H9 (cell line): ENCODE measurements around the gene NDUFA12. TPM values are rescaled to one million over a fixed set of nuclear protein-coding genes. Genes with fewer than 3 reads are reported as not detected.

ENCODE experiments used
- DNase-seq: peaks from one replicate; pipeline ENCODE4 v3.0.0-alpha.2; 2017
- H2AFZ ChIP-seq: one replicate; pipeline ENCODE4 v1.6.1; 2013; ENCODE audit warnings: mild to moderate bottlenecking, low read length, control low read depth, moderate library complexity
- H2AK5ac ChIP-seq: 2 replicates; pipeline ENCODE4 v1.6.1; 2013; ENCODE audit warnings: low read length, control low read depth, mixed read lengths; ENCODE audit not compliant: insufficient read length
- H2BK120ac ChIP-seq: one replicate; pipeline ENCODE4 v1.6.1; 2013; ENCODE audit warnings: low read depth, mild to moderate bottlenecking, low read length, control low read depth, inconsistent platforms; ENCODE audit not compliant: poor library complexity, severe bottlenecking
- H2BK12ac ChIP-seq: 2 replicates; pipeline ENCODE4 v1.6.1; 2013; ENCODE audit warnings: low read length, control low read depth, mixed read lengths, low read depth; ENCODE audit not compliant: insufficient read length
- H2BK15ac ChIP-seq: 2 replicates; pipeline ENCODE4 v1.6.1; 2013; ENCODE audit warnings: low read depth, low read length, control low read depth
- H2BK20ac ChIP-seq: one replicate; pipeline ENCODE4 v1.6.1; 2013; ENCODE audit warnings: low read depth, mild to moderate bottlenecking, low read length, control low read depth, inconsistent platforms; ENCODE audit not compliant: poor library complexity, severe bottlenecking
- H2BK5ac ChIP-seq: 2 replicates; pipeline ENCODE4 v1.6.1; 2013; ENCODE audit warnings: low read length, control low read depth, mixed read lengths; ENCODE audit not compliant: insufficient read length
- H3K14ac ChIP-seq: 2 replicates; pipeline ENCODE4 v1.6.1; 2013; ENCODE audit warnings: low read length, control low read depth; ENCODE audit not compliant: insufficient read depth
- H3K18ac ChIP-seq: 2 replicates; pipeline ENCODE4 v1.6.1; 2013; ENCODE audit warnings: low read depth, mild to moderate bottlenecking, mixed read lengths, low read length, control low read depth; ENCODE audit not compliant: insufficient read length
- H3K23ac ChIP-seq: 2 replicates; pipeline ENCODE4 v1.6.1; 2013; ENCODE audit warnings: low read length, control low read depth, mixed read lengths, low read depth; ENCODE audit not compliant: insufficient read length
- H3K23me2 ChIP-seq: 2 replicates; pipeline ENCODE4 v1.6.1; 2013; ENCODE audit warnings: low read depth, mild to moderate bottlenecking, mixed read lengths, low read length, control low read depth; ENCODE audit not compliant: insufficient read length, poor library complexity, severe bottlenecking
- H3K27ac ChIP-seq: 2 replicates; pipeline ENCODE4 v1.5.1; 2013; ENCODE audit warnings: low read length, control low read depth, mixed read lengths, low read depth; ENCODE audit not compliant: insufficient read length
- H3K27me3 ChIP-seq: 2 replicates; pipeline ENCODE4 v1.6.1; 2013; ENCODE audit warnings: low read length, control low read depth, inconsistent platforms; ENCODE audit not compliant: insufficient read depth
- H3K4ac ChIP-seq: 2 replicates; pipeline ENCODE4 v1.6.1; 2013; ENCODE audit warnings: low read depth, mild to moderate bottlenecking, control low read depth, inconsistent platforms, low read length, moderate library complexity
- H3K4me1 ChIP-seq: 2 replicates; pipeline ENCODE4 v1.6.1; 2013; ENCODE audit warnings: low read length, control low read depth, inconsistent platforms; ENCODE audit not compliant: insufficient read depth
- H3K4me2 ChIP-seq: 2 replicates; pipeline ENCODE4 v1.6.1; 2013; ENCODE audit warnings: low read length, control low read depth, mixed read lengths; ENCODE audit not compliant: insufficient read length, insufficient read depth
- H3K56ac ChIP-seq: 2 replicates; pipeline ENCODE4 v1.6.1; 2013; ENCODE audit warnings: low read depth, mild to moderate bottlenecking, mixed read lengths, low read length, control low read depth; ENCODE audit not compliant: insufficient read length
- H3K79me1 ChIP-seq: 2 replicates; pipeline ENCODE4 v1.6.1; 2013; ENCODE audit warnings: low read depth, mild to moderate bottlenecking, moderate library complexity, low read length, control low read depth, inconsistent platforms; ENCODE audit not compliant: insufficient read depth, poor library complexity, severe bottlenecking
- H3K79me2 ChIP-seq: 2 replicates; pipeline ENCODE4 v1.6.1; 2013; ENCODE audit warnings: low read length, control low read depth, inconsistent platforms; ENCODE audit not compliant: insufficient read depth
- H3K9ac ChIP-seq: 2 replicates; pipeline ENCODE4 v1.6.1; 2013; ENCODE audit warnings: low read length, control low read depth, mixed read lengths; ENCODE audit not compliant: insufficient read length; ENCODE audit errors: extremely low read depth
- H3K9me3 ChIP-seq: one replicate; pipeline ENCODE4 v1.6.1; 2013; ENCODE audit warnings: low read depth, low read length, inconsistent platforms; ENCODE audit not compliant: control insufficient read depth
- H3T11ph ChIP-seq: one replicate; pipeline ENCODE4 v1.6.1; 2013; ENCODE audit warnings: mild to moderate bottlenecking, low read length, control low read depth, inconsistent platforms
- H4K20me1 ChIP-seq: one replicate; pipeline ENCODE4 v1.6.1; 2013; ENCODE audit not compliant: control insufficient read depth, insufficient read length, insufficient read depth
- H4K5ac ChIP-seq: 2 replicates; pipeline ENCODE4 v1.6.1; 2013; ENCODE audit warnings: low read depth, mild to moderate bottlenecking, mixed read lengths, low read length, control low read depth; ENCODE audit not compliant: insufficient read length
- H4K8ac ChIP-seq: replicated peaks from 2 replicates; pipeline ENCODE4 v1.6.1; 2013; ENCODE audit warnings: low read length, control low read depth, mixed read lengths, low read depth; ENCODE audit not compliant: insufficient read length
- H4K91ac ChIP-seq: 2 replicates; pipeline ENCODE4 v1.6.1; 2013; ENCODE audit warnings: low read depth, mild to moderate bottlenecking, moderate library complexity, mixed read lengths, low read length, control low read depth; ENCODE audit not compliant: insufficient read length
- H3K27ac Mint-ChIP-seq, 3 experiments: 2 replicates in 2 of 3; 3 replicates in 1 of 3; pipeline ENCODE4 v1.8.0; 2020 to 2021; ENCODE audit warnings: mixed read lengths in 3 of 3, mild to moderate bottlenecking in 1 of 3, moderate library complexity in 1 of 3
- H3K27me3 Mint-ChIP-seq: 2 replicates; pipeline ENCODE4 v1.8.0; 2021; ENCODE audit warnings: low read depth, mild to moderate bottlenecking, moderate library complexity, mixed read lengths
- H3K36me3 Mint-ChIP-seq, 3 experiments: 2 replicates in 2 of 3; 3 replicates in 1 of 3; pipeline ENCODE4 v1.8.0; 2020 to 2021; ENCODE audit warnings: low read depth in 3 of 3, mixed read lengths in 3 of 3; ENCODE audit not compliant: insufficient read depth in 1 of 3
- H3K4me1 Mint-ChIP-seq, 2 experiments: 2 replicates each; pipeline ENCODE4 v1.8.0; 2020; ENCODE audit warnings: mixed read lengths in 2 of 2
- H3K4me3 Mint-ChIP-seq, 2 experiments: 2 replicates in 1 of 2; 3 replicates in 1 of 2; pipeline ENCODE4 v1.8.0; 2020 to 2021; ENCODE audit warnings: mild to moderate bottlenecking in 2 of 2, mixed read lengths in 2 of 2, moderate library complexity in 1 of 2
- H3K9me3 Mint-ChIP-seq, 2 experiments: 2 replicates in 1 of 2; 3 replicates in 1 of 2; pipeline ENCODE4 v1.8.0; 2020; ENCODE audit warnings: mild to moderate bottlenecking in 2 of 2, mixed read lengths in 2 of 2, moderate library complexity in 1 of 2
- CTCF ChIP-seq: fragments of 200-600 bp; sonication (generic); conservative IDR thresholded peaks from 3 replicates; pipeline ENCODE4 v1.8.0; 2021; ENCODE audit warnings: antibody characterized with exemption, mild to moderate bottlenecking
- WGBS: extraction: QIAGEN DNeasy Blood & Tissue Kit; methylation state at CpG from one replicate; pipeline ENCODE4 v1.1.7; 2013; ENCODE audit warnings: missing lambda C conversion rate, low lambda C conversion rate, mixed read lengths; ENCODE audit not compliant: insufficient read length; ENCODE audit errors: extremely low coverage; 5-methylcytosine and 5-hydroxymethylcytosine counted together
- total RNA-seq: library from RNA; stranded (reverse); gene quantifications from 2 replicates; pipeline ENCODE4 v1.2.1, GENCODE V29; 2021

Gene NDUFA12
- total RNA-seq, 1 experiment from 2014 or later: 104 TPM

GRCh38 chr12:95004610-95005009 is 1.1 kb upstream of the NDUFA12 start:
- Mint-ChIP-seq H3K4me1 (peaks cover 4 to 5% of the 10 kb centered on the region in 2 experiments), H3K27me3 (no peaks in the 10 kb centered on the region; the same call in none of the 2 replicates), H3K9me3 (peaks cover 8 to 15% of the 10 kb centered on the region in 2 experiments; a peak in 4 of 5 replicates), H3K27ac (no peak overlapping the region), H3K36me3 (peaks cover 0 to 6% (median 3%) of the 10 kb centered on the region in 3 experiments; a peak in 3 of 7 replicates), H3K4me3 (peak overlapping the region in 1 of 2 experiments; percentile 27; a peak in 3 of 5 replicates)
- Histone ChIP-seq H3K4me1 (no peaks in the 10 kb centered on the region), H3K23me2 (peaks cover 4% of the 10 kb centered on the region), H2AK5ac (no peak overlapping the region), H3K4me2 (no peak overlapping the region), H4K20me1 (no peaks in the 10 kb centered on the region), H4K5ac (no peak overlapping the region), H4K91ac (no peak overlapping the region), H3K4ac (no peak overlapping the region), H2BK5ac (no peak overlapping the region), H2BK20ac (no peak overlapping the region), H2BK120ac (no peak overlapping the region), H2AFZ (no peak overlapping the region), H4K8ac (no peak overlapping the region), H3K79me2 (no peaks in the 10 kb centered on the region), H3K56ac (no peak overlapping the region), H2BK15ac (no peak overlapping the region), H3K23ac (no peak overlapping the region), H3K18ac (no peak overlapping the region), H3K27me3 (no peaks in the 10 kb centered on the region), H3T11ph (no peak overlapping the region), H2BK12ac (no peak overlapping the region), H3K14ac (no peak overlapping the region), H3K9me3 (no peaks in the 10 kb centered on the region), H3K27ac (no peak overlapping the region), H3K9ac (no peak overlapping the region), H3K79me1 (no peaks in the 10 kb centered on the region)
- no peak for TF ChIP-seq CTCF
- no CpG with 5 or more reads among the region's 2 CpGs for WGBS
- DNase-seq: no peak
